HCT116 (cell line): ENCODE results near the gene SMIM33. TPM values are rescaled to one million over a fixed set of nuclear protein-coding genes. Genes with fewer than 3 reads are reported as not detected.

Experiments used
- ATAC-seq: fragments of 200-7000 bp; cut with Tn5 transposase; 2 replicates; pipeline ENCODE4 v1.9.1; 2020; ENCODE audit warnings: mild to moderate bottlenecking, moderate library complexity
- BruUV-seq: library from RNA; stranded (reverse); fragments of 400-500 nt; replicated peaks from 2 replicates; lab custom pipeline; 2021; lab: Mats Ljungman, UMichigan
- CTCF ChIA-PET: fragments of 300-600 bp; sonication (Branson Sonifier 250); formaldehyde crosslinking; loops from one replicate; lab custom pipeline; 2021; ENCODE audit warnings: antibody characterized with exemption; lab: Charles Lee
- POLR2A ChIA-PET: fragments of 300-600, 350-600 bp; sonication (Branson Sonifier 250); formaldehyde crosslinking; loops from one replicate; lab custom pipeline; 2021; ENCODE audit warnings: antibody characterized with exemption; lab: Charles Lee
- RAD21 ChIA-PET, 2 experiments: fragments of 300-600 bp; sonication (Branson Sonifier 250); formaldehyde crosslinking; loops; one replicate each; lab custom pipeline; 2023; ENCODE audit warnings: low total read pairs in 2 of 2; ENCODE audit not compliant: uncharacterized antibody in 2 of 2, unreplicated experiment in 2 of 2, low non-redundant PET in 1 of 2; lab: Charles Lee
- DNase-seq: peaks from one replicate; pipeline ENCODE4 v3.0.0-alpha.2; 2010; ENCODE audit warnings: low read depth, low spot score
- H2AFZ ChIP-seq: fragments of 200-600 bp; shearing (Covaris generic), sonication (generic); 2 replicates; pipeline ENCODE4 v1.6.1; 2017; ENCODE audit warnings: low read depth, mixed run types, mixed read lengths, antibody characterized with exemption, low read length; ENCODE audit not compliant: poor library complexity, severe bottlenecking
- H3K27ac ChIP-seq: 2 replicates; pipeline ENCODE4 v1.5.1; 2012; ENCODE audit warnings: low read depth, low read length
- H3K27me3 ChIP-seq: fragments of 200-600 bp; sonication (generic); 2 replicates; pipeline ENCODE4 v1.6.1; 2016; ENCODE audit warnings: mixed run types, low read length, mixed read lengths; ENCODE audit not compliant: insufficient read depth
- H3K36me3 ChIP-seq, 2 experiments: fragments of 200-500 bp in 1 of 2; fragments of 200-600 bp in 1 of 2; sonication (Bioruptor generic) in 1 of 2; sonication (generic) in 1 of 2; 2 replicates each; pipeline versions ENCODE4 v1.5.1 to v1.6.1; 2014 to 2016; ENCODE audit warnings: low read length in 2 of 2, inconsistent platforms in 1 of 2, mixed read lengths in 1 of 2, mixed run types in 1 of 2; ENCODE audit not compliant: insufficient read depth in 2 of 2, control insufficient read depth in 1 of 2
- H3K4me1 ChIP-seq, 2 experiments: fragments of 200-600 bp in 1 of 2; sonication (generic) in 1 of 2; 2 replicates each; pipeline versions ENCODE4 v1.5.1 to v1.6.1; 2012 to 2017; ENCODE audit warnings: low read length in 2 of 2, inconsistent platforms in 1 of 2, mild to moderate bottlenecking in 1 of 2, mixed read lengths in 1 of 2, mixed run types in 1 of 2, moderate library complexity in 1 of 2; ENCODE audit not compliant: insufficient read depth in 2 of 2, control insufficient read depth in 1 of 2
- H3K4me2 ChIP-seq: fragments of 200-600 bp; sonication (generic); 2 replicates; pipeline ENCODE4 v1.6.1; 2017; ENCODE audit warnings: mixed run types, low read length, mixed read lengths
- H3K4me3 ChIP-seq, 2 experiments: fragments of 200-600 bp in 1 of 2; sonication (generic) in 1 of 2; replicated peaks in 1 of 2; 2 replicates each; pipeline ENCODE4 v1.5.1; 2011 to 2016; ENCODE audit warnings: low read length in 2 of 2, control low read depth in 1 of 2, low read depth in 1 of 2, mild to moderate bottlenecking in 1 of 2, mixed read lengths in 1 of 2, mixed run types in 1 of 2
- H3K79me2 ChIP-seq: fragments of 200-600 bp; sonication (generic); 2 replicates; pipeline ENCODE4 v1.6.1; 2017; ENCODE audit warnings: mild to moderate bottlenecking, mixed run types, low read length, moderate library complexity, mixed read lengths; ENCODE audit not compliant: insufficient read depth
- H3K9ac ChIP-seq: fragments of 200-600 bp; sonication (generic); 2 replicates; pipeline ENCODE4 v1.6.1; 2016; ENCODE audit warnings: low read length, mixed read lengths
- H3K9me2 ChIP-seq: fragments of 200-600 bp; sonication (generic), shearing (Covaris generic); 2 replicates; pipeline ENCODE4 v1.6.1; 2017; ENCODE audit warnings: mixed run types, mild to moderate bottlenecking, moderate library complexity; ENCODE audit not compliant: insufficient read depth
- H3K9me3 ChIP-seq, 2 experiments: fragments of 200-500 bp in 1 of 2; fragments of 200-600 bp in 1 of 2; sonication (Bioruptor generic) in 1 of 2; sonication (generic) in 1 of 2; 2 replicates each; pipeline ENCODE4 v1.6.1; 2014 to 2017; ENCODE audit warnings: low read length in 2 of 2, mixed read lengths in 2 of 2, inconsistent platforms in 1 of 2, low read depth in 1 of 2, mild to moderate bottlenecking in 1 of 2, mixed run types in 1 of 2, moderate library complexity in 1 of 2; ENCODE audit not compliant: control insufficient read depth in 1 of 2, insufficient read depth in 1 of 2
- H4K20me1 ChIP-seq: fragments of 200-600 bp; sonication (generic), shearing (Covaris generic); 2 replicates; pipeline ENCODE4 v1.6.1; 2017; ENCODE audit warnings: mixed run types, mild to moderate bottlenecking, moderate library complexity; ENCODE audit not compliant: insufficient read depth
- ELF1 ChIP-seq: IDR thresholded peaks from 2 replicates; pipeline ENCODE4 v1.6.1; 2012; ENCODE audit warnings: low read depth, borderline replicate concordance
- RAD21 ChIP-seq: IDR thresholded peaks from 2 replicates; pipeline ENCODE4 v1.6.1; 2012; ENCODE audit warnings: low read depth, mild to moderate bottlenecking
- SP1 ChIP-seq: IDR thresholded peaks from 2 replicates; pipeline ENCODE4 v1.6.1; 2012; ENCODE audit warnings: low read depth
- ZNF274 ChIP-seq: fragments of 200-500 bp; sonication (Bioruptor generic); IDR thresholded peaks from 2 replicates; pipeline ENCODE4 v1.6.1; 2014; ENCODE audit warnings: mild to moderate bottlenecking, low read depth, low read length, inconsistent platforms
- intact Hi-C: fragments of 100-400 bp; cut with micrococcal nuclease; formaldehyde crosslinking; loops from 2 replicates; pipeline ENCODE4 v1.10.0; 2022
- total RNA-seq: library from RNA; stranded (reverse); gene quantifications from one replicate; pipeline ENCODE4 v1.2.1, GENCODE V29; 2021; ENCODE audit not compliant: unreplicated experiment
- TF ChIP-seq, protein P1 (sequence below): IDR thresholded peaks from 2 replicates; pipeline ENCODE4 v1.6.1; 2011; ENCODE audit warnings: mild to moderate bottlenecking, low read length, moderate library complexity; ENCODE audit not compliant: insufficient replicate concordance; ENCODE audit errors: extremely low read depth
- TF ChIP-seq, protein P2 (sequence below): IDR thresholded peaks from 2 replicates; pipeline ENCODE4 v1.6.1; 2012

Gene SMIM33
- total RNA-seq, 1 experiment from 2014 or later, result not detected

DNA sequence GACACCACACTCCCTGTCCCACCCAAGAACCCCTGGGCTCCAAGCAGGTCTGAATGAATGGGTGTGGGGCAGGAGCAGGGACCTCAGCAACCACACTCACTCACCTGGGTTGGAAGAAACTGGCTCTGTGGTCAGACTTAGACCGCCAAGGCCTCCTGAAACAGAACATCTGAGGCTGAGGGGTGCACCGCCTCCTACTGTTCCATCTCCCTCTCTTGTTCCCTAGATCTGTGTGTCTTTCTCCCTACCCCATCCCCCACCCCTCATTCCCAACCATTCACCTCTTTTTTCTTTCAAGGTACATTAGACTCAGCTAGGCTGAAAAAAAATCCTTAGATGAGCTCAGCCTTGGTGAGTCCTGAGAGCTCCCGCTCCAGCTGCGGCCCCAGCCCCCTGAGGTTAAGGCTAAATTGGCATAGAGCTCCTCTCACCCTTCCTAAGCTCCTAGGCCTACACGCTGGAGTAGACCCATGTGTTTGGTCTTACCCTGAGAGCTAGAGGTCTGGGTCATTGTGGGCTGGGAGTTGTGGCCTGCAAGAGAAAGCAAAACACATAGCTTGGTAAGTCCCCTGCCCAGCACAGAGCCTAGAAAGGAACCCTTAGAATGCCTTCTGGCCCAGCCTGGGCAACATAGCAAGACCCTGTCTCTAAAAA, 13.0 kb upstream of the SMIM33 start:
- Histone ChIP-seq H3K27ac (no peak overlapping the region), H3K27me3 (no peaks in the 10 kb centered on the region), H3K9me2 (no peaks in the 10 kb centered on the region), H4K20me1 (no peaks in the 10 kb centered on the region), H3K4me2 (no peak overlapping the region), H3K4me3 (no peak overlapping the region), H3K9ac (no peak overlapping the region), H2AFZ (no peak overlapping the region), H3K36me3 (no peaks in the 10 kb centered on the region), H3K79me2 (no peaks in the 10 kb centered on the region), H3K9me3 (no peaks in the 10 kb centered on the region), H3K4me1 (peaks cover 0 to 7% of the 10 kb centered on the region in 2 experiments; a peak in 1 of 4 replicates)
- TF ChIP-seq SP1, result no peak
- TF ChIP-seq ELF1, result no peak
- TF ChIP-seq, protein P1, sequence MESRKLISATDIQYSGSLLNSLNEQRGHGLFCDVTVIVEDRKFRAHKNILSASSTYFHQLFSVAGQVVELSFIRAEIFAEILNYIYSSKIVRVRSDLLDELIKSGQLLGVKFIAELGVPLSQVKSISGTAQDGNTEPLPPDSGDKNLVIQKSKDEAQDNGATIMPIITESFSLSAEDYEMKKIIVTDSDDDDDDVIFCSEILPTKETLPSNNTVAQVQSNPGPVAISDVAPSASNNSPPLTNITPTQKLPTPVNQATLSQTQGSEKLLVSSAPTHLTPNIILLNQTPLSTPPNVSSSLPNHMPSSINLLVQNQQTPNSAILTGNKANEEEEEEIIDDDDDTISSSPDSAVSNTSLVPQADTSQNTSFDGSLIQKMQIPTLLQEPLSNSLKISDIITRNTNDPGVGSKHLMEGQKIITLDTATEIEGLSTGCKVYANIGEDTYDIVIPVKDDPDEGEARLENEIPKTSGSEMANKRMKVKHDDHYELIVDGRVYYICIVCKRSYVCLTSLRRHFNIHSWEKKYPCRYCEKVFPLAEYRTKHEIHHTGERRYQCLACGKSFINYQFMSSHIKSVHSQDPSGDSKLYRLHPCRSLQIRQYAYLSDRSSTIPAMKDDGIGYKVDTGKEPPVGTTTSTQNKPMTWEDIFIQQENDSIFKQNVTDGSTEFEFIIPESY, result no peak
- no peak for TF ChIP-seq RAD21
- TF ChIP-seq, protein P2, sequence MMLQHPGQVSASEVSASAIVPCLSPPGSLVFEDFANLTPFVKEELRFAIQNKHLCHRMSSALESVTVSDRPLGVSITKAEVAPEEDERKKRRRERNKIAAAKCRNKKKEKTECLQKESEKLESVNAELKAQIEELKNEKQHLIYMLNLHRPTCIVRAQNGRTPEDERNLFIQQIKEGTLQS, result no peak
- TF ChIP-seq ZNF274, result no peak
- intact Hi-C loops, result no loop called here
- POLR2A ChIA-PET, result no interaction called here
- BruUV-seq, result no TSS peak
- DNase-seq (no peak), ATAC-seq (no peak)
- CTCF ChIA-PET, result interaction anchor here (0.7 kb wide), 1 partner anchor 56 kb away, joined by 3 read pairs; no protein-coding TSS in a partner anchor
- RAD21 ChIA-PET, result no interaction called here
